HL-60/S4 treated with phorbol 12-myristate 13-acetate at 8.2 ng/mL for 4 days and 3 days (cell line): ENCODE results near the gene WDR1.

Source experiments
- in situ Hi-C: fragments of 300-500 bp; cut with MboI; formaldehyde crosslinking; loops from 2 replicates; pipeline ENCODE4 v1.15.0; 2022; ENCODE audit warnings: low sequenced_read_pairs

The WDR1 gene

DNA sequence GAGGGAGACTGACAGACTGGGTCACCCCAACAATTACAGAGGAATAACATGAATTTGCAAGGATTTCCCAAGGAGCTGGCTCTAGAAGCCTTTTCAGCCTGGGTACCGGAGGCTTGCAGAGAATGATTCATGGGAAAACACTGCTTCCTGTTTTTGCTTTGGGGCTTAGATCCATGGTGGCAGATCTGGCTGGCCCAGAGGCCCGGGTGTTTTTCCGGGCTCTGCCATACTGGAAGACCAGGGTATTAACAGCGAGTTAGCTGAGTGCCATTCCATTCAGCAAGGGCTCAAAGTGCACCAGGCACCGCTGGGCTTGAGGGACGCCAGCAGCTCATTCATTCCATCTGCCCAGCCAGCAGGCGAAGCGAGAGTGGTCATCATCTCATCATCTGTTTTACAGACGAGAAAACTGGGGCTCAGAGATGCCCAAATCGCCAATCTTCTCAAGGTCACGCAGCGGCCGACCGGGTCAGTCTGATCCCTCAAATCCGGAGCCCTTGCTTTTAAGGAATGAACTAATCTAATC is 1.3 kb downstream of the WDR1 start:
- in situ Hi-C loops = no loop called here

DNA sequence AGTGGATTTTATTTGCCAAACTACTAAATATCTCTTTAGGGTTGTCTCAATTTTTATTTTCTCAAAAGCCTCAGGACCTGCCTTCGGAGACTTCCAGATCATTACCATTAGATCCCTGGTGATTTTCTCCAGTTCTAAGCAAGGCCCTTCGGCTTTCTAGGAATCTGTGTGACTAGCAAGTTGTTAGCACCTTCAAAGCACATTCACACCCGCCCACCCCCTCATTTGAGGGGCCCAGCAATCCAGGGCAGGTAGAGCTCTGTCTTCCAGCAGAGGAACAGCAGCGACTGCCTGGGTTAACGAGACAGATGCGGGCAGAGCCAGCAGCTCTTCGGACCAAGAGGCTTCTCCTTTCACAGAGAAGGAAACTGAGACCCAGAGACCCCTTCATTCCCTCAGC is 2.0 kb downstream of the WDR1 start:
- in situ Hi-C loops = no loop called here

DNA sequence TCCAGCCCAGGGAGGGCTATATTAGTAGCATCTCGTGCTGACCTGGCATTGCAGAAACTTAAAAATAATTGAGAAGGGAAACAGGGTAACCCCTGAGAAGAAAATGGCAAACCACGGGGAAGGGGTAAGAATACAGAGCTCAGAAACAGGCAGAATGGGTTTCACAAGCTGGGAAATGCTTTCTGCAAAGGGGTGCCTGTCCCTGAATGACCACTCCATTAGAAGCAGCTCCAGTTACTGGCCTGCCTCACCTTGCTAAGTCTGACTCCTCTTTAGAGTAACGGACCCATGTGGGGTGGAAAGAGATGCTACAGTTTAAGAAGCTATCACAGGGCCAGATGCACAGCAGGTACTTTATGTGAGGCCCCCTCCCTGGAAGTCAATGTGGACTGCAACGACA is 2.5 kb downstream of the WDR1 start:
- in situ Hi-C loops = no loop called here

DNA sequence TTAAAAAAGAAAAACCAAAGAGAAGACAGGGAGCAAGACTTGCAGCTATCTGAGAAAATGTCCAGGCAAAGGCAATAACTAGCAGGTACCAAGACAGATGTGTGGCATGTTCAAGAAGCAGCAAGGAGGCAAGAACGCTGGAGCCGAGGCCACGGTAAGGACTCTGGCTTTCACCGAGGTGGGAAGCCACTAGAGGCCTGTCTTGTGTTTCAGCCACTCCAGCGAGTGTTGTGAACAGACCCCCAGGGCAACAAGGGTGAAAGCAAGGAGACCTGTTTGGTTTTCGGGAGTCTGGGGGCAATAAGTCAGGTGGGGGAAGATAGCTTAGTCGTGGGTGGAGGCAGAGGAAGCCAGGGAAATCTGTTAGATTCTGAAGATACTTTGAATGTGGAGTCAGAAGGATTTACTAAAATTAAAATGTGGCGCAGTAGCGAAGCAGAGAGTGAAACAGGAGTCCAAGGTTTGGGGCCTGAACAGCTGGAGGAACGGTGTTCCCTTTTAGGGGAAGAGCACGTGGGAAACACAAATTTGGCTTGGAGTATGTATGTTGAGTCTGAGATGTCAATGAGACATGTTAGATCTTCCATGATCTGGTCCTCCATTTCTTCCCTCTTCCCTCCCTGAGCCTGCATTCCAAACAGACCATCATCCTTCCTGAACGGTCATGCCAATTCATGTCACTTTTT is 3.1 kb downstream of the WDR1 start:
- in situ Hi-C loops = no loop called here

DNA sequence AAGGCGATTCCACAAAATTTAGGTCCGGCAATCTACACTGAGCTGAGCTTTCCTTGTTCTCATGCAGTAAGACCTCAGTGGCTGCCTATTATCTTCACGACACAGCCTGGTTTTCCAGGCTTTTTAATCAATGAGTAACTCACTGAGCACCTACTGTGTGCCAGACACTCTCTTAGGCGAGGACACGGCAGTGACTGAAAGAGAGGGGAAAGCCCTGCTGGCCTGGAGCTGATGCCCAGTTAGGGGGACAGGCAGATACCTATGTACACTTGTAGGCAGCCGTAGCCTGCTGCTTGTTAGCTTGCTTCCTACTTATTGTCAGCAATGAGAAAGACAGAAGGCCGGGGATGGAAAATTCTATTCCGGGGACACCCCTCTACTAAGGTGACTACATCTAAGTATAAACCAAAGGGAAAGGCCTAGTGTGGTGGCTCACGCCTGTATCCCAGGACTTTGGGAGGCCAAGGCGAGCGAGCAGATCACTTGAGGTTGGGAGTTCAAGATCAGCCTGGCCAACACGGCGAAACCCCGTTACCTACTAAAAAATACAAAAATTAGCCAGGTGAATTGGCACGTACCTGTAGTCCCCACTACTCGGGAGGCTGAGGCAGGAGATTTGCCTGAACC is 3.8 kb downstream of the WDR1 start:
- in situ Hi-C loops = no loop called here

DNA sequence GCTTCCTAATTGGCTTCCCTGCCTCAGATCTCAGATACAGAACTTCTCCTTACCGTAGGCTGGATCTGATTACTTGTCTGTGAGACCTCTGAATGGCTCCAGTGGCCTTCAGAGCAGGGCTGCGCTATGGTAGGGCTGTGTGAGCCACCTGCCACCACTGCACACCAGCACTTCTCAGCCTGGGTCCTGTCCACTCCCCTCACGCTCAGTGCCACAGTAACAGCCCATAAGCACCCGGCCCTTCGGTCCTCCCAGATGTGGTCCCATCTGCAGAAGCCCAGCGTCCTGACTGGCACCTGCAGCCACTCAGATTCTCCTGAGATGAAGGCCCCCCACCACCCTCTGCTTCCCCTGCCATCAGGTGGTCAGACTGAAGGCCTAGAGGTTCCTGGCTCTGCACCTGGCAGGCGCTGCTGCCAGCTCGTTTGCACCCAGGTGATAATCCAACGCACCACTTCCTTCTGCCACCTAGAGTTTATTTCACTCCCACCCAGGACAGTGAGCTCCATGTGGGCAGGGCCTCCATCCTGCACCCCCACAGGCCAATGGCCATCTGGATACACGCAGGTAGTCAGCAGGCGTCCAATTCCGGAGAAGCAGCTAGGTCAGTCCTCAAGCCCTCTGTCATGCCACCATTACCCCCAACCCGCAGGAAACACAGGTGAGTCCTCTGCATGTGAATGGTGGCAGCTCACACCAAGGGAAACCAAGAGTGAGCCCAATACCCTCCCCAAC is 5.4 kb downstream of the WDR1 start:
- in situ Hi-C loops = no loop called here

DNA sequence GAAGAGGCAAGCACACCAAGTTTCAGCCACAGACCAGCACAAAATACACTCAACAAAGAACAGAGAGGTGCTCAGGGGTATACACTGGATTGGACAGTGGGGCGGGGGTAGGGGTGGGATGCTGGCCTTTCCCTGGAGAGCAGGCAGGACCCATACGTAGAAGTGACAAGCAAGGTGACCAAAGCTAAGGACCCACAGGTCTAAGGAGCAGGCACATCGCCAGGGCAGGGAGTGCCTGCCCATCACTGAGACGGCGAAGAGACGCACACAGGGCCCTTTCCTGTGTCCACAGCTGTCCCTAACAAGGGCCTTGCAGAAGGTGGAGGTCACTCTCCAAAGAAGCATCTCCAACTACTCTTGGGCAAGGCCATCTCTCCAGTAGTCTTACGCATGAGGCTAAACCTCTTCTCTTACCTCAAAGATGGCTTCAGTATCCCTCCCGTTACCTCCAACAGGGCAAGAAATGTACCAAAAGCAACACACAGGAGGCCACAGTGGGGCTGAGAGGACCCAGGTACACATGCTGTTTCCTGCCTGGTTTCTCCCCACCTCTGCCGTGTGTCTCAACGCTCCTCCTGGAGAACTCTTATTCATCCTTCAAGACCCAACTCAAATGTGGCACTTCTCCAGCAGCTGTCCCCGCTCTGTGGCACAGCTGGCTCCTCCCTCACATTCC is 6.5 kb downstream of the WDR1 start:
- in situ Hi-C loops = no loop called here

DNA sequence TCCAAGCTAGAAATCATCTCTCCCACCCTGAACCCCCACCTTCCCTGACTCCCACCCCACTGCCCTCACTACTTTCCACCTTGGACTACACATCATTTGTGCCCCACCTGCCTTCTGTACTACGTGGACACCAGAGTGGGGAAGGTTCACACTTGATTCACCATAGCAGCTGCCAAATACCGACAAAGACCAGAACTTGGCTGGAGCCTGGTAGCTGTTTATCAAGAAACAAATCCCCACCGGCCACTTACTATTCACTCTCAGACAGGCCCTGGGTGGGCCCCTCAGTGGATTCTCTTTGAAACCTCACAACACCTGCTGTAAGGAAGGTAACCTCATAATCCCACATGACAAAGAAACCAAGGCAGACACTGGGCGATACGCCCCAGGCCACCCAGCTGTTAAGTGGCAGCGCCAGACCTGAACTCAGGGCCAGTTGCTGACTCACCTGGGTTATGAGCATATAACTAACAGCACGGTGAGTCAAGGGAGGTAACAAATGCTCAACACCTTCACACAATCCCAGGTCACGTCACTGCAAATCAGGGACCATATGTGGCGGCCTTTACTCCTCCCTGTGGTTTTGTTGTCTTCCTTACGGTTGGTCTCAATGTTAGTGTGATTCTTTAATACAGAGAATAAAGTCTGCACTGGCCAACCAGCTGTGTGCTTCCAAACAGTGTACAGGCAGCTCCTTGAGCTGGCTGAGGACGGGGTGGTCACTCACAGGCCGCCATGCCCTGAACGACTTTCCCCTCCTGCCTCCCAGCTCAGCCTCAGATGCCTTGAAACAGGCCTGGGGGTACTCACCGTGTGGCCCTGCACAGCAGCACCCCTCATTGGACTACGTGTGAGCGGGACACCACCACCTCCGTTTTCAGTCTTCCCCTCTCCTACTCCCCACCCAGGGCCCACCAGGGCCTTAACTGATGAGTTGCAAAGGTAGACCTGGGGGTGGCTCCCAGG is 7.5 kb downstream of the WDR1 start:
- in situ Hi-C loops = no loop called here

DNA sequence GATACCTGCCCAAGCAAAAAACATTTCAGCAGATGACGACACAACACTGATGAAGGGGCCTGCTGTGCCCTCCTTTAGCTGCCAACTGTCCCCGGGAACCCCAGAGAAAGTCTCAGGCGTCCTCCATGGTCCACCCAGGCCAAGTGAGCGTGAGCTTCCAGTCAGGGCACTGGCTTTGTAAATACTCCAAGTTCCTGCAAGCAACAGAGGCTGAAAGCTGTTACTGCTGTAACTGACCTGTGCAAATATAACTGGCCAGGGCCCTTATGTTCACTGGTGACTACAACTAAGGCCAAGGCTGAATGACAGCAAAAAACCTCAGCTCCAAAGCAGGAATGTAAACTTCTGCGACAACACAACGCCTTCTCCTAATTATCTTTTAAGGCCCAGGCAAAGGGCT is 8.2 kb downstream of the WDR1 start:
- in situ Hi-C loops = no loop called here

DNA sequence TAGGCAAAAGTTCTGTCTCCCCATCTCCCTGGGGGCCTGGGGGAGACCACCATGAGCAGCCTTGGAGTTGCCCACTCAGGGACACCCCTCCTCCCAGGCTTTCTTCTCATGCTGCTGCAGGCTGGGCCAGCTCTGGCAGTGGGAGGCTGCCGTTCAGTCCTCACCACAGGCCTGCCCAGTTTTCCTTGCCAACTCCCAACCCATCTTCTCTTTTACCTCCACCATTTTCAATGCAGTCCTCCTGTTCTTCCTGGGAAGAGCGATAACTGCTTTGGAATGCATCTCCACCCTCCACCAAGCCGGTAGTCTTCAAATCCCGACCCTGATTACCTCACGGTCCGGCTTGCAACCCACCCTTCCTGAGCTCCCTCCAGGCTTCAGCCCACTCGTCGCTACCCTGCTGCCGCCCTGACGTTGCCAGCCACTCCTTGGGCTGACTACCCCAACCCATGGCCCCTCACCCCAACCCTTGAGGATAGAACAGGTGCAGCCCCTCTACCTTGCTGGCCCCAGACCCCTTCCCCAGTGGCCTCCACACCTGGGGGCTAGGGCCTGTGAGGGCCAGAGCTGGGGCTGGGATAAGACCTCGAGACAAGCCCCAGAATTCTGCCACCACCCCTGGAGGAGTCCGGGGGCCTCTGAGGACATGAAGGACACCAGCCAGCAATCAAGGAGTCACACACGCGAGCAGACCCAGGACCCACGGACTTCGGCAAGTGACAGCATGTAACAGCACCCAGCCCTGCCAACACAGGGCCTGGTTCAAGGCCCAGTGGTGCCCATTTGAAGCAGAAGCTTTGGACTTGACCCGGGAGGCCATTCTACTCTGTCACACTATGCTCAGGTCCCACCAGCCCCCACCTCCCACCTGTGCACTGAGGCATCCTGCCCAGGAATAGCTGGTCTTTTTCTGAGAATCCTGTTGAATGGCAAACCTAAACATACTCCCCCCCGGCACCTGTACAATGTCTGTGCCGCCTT is 9.2 kb downstream of the WDR1 start:
- in situ Hi-C loops = no loop called here

DNA sequence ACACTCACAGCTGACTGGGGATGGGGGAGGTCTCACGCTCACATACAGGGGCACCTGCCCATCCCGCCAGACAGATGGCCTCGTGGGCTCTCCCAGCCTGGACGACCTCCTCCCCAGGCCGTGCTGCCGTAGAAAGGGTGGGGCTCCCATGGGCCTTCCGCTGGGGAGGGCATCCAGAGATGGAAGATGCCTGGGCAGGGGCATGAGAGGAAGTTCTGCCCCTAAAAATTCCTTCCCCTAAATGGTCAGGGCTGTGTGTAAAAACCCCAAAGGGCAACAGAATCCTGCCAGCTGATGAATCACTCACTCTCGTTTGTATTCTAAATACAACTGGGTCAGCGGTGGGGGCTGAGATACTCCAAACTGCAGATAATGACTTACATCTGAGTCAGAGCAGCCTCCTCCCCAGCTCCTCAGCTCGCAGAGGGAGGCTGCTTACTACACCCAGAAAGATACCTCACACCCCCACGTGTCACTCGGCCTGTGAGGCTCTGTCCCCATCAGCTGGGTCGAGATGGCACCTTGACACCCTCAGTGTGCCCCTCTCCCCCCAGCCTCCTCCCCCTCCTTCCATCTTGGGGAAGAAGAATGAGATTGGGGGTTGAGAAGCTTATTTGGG is 10.1 kb downstream of the WDR1 start:
- in situ Hi-C loops = no loop called here

DNA sequence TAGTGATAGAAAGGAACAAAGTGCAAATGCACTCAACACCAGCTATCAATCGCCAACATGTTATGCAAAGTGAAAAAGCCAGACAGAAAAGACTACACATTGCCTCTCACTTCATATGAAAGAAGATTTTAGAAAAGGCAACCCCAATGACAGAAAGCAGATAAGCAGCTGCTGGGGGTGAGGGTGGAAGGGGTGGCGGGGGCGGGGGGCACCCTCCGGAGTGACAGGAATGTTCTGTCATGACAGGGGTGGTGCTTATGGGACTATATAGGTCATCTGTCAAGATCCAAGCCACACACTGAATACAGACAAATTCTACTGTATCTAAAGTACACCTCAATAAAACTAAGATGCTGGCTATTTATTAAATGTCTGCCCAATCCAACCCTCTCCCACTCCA is 10.7 kb downstream of the WDR1 start:
- in situ Hi-C loops = no loop called here

DNA sequence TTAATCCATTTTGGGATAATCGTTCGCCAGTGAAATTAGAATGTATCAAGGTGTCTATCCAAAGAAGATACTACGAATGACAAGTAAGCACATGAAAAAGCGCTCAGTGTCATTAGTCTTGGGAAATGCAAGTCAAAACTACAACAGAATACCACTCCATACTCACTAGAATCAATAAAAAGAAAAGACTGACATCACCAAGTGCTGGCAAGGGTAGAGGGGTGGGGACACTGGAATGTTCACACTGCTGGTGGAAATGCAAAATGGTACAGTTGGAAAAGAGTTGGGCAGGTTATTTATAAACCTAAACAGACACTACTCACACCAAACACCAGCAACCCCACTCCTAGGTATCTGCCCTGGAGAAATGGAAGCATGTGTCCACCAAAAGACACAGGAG is 11.2 kb downstream of the WDR1 start:
- in situ Hi-C loops = no loop called here

DNA sequence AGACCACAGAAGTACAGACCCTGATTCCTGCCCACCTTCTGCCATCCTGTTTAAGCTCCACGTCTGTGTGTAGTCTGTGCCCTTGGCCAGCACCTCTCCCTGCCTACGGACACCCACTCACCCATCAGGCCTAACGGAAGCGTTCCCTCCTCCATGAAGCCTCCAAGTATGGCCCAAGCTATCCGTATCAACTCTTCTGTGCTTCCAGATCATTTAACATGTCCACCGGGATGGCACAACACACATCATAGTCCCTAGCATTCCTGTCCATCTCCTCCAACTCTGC is 11.7 kb downstream of the WDR1 start:
- in situ Hi-C loops = no loop called here

DNA sequence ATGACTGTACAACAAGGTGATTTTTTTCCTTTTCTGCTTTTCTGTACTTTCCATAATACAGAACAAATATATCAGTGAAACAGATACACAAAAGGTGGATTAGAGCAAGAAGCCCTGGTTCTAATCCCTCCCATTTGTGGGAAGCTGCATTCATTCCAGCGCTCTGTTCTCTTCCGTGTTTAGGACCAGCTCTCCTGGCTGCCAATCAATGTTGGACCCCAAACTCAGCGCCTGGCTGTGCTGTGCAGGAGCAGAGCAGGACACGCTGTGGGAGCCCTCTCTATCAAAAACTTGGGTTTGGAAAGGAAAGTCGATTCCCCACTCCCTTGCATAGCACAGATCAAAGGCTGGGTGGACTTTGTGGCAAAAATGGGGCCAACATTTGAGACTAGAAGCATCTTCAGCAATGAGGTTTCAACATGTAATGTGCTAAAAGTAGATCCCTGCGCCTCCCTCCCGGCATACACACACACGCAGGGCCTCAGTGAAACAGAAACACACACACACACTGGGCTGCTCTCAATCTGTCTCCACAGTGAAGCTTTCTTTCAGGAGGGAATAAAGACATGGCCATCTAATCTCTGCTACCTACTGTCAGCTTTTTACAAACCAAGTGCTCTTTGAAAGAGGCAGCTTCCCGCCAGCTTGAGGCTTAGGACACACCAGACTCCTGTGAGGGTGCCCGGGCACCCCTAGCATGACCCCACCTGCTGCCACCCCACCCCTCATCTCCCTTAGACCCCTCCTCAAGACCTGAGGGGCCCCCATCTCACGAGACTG is 12.2 kb downstream of the WDR1 start:
- in situ Hi-C loops = no loop called here

DNA sequence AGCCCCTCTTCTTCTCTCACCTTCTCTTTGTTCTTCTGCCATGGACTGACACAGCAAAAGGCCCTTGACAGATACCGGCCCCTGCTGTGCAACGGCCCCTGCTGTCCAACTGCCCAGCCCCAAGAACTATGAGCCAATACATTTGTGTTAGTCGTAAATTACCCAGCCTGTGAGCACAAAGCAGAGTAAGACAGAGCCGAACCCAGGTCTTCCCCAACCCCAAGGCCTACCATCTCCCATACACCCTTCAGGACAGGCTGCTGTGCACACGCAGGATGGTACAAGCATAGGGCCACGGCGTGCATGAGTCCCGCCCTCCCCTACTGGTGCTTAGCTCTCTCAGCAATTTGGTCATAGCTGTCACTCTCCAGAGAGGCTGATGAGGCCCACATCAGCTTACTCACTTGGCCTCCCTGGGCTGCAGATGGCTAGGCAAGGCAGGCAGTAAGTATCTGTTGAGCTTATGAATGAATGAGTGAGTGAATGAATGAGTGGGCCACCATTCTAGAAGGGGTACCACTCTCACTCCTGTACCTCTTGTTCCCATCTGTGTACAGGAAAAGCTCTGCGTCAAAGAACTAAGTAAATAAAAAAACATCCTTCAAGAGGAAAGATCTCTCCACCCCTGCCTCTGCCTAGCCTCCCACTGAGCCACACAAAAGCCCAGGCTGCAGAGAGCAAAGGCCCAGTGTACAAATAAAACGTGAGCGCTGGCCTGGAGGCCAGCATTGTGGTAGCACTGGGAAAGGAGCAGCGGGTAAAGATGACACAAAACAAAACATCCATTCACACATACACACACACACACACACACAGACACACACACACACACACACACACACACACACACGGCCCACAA is 13.9 kb downstream of the WDR1 start:
- in situ Hi-C loops = no loop called here
